Epidermal melanocyte (primary cell): ENCODE results near the gene ADCY2.

Source experiments
- DNase-seq: peaks from one replicate; pipeline ENCODE4 v3.0.0; 2011; ENCODE audit warnings: low spot score; ENCODE audit not compliant: insufficient read length

The ADCY2 gene

DNA sequence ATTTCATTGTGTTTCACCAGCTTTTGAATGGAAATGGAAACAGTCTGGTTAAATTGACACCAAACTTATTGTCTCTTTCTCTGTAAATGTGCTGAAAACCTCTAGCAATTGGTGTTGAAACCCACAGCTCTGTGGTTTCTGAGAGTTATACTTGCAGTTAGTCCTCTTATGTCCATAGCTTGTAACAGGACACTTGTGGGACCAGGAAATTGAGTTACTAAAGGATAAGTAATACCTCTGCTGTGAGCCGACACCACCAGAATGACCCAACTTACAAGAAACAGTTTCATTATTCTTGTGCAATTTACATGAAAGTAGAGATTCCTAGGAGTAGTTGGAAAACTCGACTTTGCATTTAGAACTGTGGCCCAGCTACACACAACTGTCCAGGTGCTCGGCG, 263.5 kb downstream of the ADCY2 start:
- DNase-seq, result no peak

GRCh38 chr5:7662289-7662688, 266.4 kb downstream of the ADCY2 start:
- DNase-seq, result no peak

DNA sequence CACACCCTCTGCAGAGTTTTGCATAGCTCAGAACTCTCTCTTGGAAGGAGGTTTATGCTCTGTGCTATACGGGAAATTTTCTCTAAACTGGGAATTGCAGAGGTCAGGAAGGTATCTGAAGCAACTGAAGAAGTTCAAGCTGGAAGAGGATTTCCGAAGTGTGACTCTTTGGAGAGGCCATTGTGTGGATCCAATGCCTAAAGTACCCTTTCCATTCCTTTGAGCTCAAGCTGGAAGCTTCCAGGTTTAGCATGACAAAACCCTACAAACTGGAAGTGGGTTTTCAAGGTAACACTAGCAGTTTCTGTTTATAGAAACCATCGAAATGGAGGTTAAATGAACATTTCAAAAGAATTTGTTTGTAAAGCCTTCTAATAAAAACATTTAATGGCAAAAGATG, 267.9 kb downstream of the ADCY2 start:
- DNase-seq, result no peak

- DNase-seq, result no peak
Measured at GRCh38 chr5:7664208-7664607, 268.3 kb downstream of the ADCY2 start.

DNA sequence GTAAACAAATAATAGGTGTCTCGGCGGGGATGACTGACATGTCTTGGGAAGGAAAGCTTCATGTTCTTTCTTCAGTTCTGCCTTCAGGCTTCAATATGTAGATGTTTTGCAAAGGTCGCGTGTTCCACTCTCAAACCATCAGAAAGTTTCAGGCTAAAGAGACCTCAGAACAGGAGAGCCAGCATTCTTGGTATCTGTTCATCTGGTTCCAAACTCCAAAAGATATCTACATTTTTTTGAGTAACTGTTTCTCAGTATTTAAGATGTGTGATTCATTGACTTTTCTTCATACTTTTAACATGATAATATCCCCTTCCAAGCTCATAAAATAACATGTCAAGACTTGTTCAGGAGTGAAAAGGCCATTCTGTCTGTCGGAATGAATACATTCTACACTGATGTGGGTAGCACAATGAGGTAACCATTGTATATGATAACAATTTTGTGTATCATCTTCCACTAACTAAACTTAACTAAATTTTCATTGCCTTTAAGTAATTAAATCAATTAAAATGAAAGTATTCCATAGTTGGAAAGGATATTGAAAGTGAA, 271.4 kb downstream of the ADCY2 start:
- DNase-seq, result no peak

DNA sequence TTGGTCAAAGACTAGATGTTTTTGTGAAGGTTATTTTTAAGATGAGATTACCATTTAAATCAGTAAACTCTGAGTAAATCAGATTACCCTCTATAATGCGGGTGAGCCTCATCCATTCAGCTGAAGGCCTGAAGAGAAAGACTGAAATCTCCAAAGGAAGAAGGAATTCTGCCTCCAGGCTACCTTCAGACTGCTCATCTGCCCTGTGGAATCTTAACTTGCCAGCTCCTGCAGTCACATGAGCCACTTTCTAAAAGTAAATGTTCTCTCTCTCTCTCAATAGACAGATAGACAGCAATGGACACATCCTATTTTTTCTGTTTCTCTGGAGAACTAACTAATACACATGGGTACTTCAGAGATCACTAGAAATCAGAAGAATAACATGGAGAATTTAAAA, 272.2 kb downstream of the ADCY2 start:
- DNase-seq, result no peak

- no peak for DNase-seq
Measured at GRCh38 chr5:7668627-7669026, 272.7 kb downstream of the ADCY2 start.

DNA sequence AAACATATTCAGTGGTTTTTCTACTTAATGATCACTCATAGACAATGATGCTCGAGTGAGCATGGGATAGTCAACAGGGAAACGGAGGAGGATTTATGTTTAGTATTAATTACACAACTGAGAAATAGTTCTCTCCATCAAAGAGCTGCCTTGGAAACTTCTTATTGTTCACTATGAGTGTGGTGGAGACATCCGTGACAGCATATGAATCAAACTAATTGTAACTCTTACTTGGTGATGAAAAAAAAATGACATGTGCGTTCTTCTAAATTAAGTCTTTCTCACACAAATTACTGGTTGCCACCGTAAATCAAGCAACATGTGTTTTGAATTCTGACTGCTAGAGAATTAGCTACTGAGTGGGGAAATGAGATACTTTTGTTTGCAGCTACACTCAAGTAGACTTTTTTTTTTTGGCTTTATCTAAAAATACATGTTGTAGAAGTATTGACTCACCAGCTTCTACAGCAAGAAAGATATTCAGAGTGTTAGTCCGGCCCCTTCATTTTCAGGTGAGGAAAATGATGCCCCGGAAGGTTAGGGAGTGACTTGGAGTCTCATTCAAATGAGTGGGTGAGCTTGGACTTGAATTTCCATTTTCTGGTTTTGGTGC, 275.5 kb downstream of the ADCY2 start:
- DNase-seq, result no peak

GRCh38 chr5:7673658-7674057, 277.7 kb downstream of the ADCY2 start:
- DNase-seq, result no peak

DNA sequence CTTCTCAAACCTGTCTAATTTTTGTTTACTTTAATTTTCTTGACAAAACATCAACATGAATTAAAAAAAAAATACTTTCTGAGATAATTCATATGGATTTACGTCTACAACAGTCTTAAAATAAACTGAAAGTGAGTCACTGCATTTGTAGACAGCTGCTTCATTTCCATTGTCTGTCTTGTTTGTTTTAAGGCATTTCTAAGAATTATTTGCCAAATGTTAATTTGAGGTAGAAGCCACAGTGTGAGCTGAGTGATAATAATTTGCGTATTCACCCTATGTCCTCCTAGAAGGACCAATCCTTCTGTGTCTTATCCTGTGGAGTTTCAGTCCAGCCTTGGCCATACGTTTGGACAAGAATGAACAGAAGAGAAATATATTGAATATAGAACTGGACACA, 280.5 kb downstream of the ADCY2 start:
- DNase-seq, result no peak

DNA sequence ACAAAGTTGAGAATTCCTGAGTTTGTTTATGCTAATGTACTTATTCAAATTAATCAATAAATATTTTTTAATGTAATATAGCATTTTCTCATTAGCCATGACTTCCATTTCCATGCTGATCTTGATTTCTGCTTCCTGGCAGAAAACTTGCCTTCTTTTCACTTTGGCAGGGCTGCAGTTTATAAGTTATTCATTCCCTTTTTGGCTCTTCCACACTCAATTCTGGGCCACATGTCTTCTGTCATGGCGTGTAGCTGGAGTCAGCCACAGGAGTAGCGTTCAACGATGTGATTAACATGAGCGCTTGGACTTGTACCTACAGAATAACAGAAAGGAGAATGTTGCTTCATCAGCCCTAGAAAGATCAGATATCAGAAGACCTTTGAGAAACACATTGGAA, 282.1 kb downstream of the ADCY2 start:
- no peak for DNase-seq

DNA sequence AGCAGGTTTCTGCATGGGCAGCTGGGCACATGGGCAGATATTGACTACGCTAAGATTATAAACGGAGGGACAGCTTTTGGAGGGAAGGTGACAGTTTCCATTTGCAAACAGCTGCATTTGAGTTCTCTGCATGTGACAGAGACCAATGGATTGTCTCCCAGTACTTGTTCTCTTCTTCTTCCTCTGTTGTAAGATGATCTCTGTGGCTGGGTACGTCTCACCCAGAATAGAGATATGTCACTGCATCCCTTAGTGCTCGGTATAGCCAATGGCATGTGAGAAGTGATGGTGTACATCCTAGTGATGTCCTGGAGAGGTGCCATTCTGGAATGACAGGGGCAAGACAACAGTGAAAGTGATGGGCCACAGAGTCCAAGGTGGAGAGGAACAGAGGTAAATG, 283.7 kb downstream of the ADCY2 start:
- no peak for DNase-seq

- no peak for DNase-seq
Measured at GRCh38 chr5:7680260-7680659, 284.3 kb downstream of the ADCY2 start.

DNA sequence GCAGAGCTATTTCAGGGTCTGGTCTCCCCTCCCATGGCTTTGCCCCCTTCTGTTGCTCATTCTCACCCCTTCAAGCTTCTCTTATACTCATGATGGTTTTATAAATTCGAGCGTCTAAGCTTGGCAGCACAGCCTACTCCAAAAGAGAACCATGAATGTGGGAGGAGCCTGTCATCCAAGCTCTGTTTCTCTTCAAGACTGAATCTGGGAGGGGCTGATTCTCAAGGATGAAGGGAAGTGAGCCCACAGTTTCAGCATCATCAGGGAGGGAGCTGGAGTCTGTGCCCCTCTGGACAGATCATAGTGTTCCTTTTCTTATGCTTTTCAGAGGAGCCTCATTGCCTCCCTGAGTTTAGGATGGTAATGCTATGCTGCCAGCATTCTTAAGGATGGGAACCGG, 286.4 kb downstream of the ADCY2 start:
- no peak for DNase-seq

DNA sequence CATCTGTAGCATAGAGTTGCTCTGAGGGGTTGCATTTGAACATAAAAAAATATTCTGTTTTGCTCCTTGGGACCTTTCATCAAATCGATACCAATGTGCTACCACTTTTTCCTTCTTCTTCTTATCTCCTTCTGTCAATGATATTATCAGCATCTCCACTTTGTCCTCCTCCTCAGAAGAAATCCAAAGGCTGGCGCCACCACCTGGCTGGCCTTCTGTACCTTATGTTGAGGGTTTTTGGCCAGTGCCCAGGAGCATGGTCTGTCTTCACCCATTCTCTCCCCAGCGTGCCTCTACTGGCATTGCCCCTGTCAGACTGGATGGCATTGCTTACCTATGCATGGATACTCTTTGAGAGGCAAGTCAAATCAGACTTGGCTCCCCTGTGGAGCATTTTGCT, 287.8 kb downstream of the ADCY2 start:
- no peak for DNase-seq

GRCh38 chr5:7684826-7685225, 288.9 kb downstream of the ADCY2 start:
- DNase-seq, result no peak

GRCh38 chr5:7686794-7687193, 290.9 kb downstream of the ADCY2 start:
- DNase-seq, result no peak

DNA sequence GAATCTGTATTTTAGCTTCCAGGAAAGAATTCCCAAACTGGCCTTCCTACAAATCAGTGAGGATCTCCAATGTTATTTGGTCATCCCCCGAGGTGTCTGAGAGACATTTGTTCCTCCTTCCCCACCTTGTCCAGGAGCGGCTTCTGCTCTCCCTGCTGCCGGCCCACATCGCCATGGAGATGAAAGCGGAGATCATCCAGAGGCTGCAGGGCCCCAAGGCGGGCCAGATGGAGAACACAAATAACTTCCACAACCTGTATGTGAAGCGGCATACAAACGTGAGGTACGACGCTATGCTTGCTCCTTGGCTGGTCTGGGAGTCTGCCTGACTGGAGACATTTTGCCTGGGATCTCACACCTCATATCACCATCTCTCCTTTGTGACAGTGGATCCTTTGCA, 294.6 kb downstream of the ADCY2 start:
- DNase-seq, result no peak

DNA sequence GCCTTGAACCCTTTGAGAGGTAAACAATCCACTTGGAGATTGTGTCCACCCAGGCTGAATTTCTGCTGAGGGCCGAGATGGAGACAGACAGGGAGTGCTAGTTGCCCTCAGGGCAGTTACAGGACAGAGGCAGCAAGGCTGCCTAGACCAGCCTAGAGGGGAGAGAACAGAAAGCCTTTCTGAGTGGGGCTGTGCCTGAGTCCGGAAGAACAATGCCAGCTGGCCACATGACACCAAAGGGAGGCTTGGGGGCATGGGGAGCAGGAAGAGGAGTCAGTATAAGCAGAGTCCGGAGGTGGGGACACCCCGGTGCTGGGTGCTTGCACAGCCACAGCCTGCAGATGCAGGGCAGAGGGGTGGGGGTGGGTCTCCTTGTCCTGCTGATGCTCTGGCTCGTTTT, 309.3 kb downstream of the ADCY2 start:
- no peak for DNase-seq

GRCh38 chr5:7705736-7706135, 309.8 kb downstream of the ADCY2 start:
- DNase-seq, result no peak

DNA sequence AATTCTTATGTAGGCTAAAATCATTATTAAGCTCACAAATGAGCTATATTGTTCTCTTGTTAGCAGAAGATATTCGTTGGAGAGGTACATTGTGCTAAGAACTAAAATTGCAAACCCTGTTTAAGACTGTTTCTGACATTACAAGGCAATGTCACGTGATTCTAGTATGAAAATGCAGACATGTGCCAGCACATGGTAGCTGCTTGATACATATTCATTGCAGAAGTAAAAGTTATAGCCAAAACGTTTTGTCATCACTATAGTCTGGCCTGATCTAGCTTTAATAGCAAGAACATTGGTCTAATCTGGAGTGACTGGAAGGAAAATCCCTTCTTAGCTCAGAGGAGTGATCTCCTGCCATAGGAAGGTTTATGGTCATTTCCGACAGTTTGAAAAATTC, 310.3 kb downstream of the ADCY2 start:
- no peak for DNase-seq

DNA sequence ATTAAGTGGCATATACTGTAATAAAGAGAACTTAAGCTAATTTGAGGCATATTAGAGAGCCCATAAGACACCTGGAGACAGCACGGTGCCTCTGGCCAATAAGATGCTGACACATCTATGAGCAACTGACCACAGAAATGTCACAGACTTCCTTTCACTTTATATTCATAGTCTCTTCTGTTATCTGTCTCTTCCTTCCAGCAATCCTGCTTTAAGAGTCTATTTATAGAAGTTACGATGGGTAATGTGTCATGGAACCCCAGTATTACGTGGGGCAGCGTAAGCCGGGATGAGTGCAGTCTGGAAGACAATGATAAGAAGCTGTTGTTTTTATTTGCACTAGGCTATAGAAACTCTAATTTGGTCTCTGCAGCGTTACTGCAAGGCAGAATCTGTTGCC, 318.2 kb downstream of the ADCY2 start:
- DNase-seq, result no peak

- DNase-seq, result no peak
Measured at GRCh38 chr5:7714697-7715096, 318.8 kb downstream of the ADCY2 start.

DNA sequence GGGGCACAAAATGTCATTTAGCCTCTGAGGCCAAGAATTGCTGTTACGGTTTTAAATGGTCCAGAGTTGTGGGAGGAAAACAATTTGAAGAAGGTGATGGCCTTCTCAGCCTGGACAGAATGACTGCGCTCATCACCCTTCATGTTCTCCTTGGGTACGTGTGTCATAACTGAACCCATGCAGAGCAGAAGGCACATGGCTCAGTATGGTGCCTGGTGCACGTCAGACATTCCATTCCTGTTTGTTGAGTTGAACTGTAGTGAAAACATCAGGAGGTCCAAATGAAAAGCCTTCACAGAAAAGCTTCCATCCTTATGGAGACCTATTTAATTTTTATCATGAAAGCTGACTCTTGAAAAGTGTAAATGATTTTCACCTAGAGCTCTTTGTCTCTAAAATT, 321.8 kb downstream of the ADCY2 start:
- no peak for DNase-seq
